ENCODE results near the gene PPP1R10. TPM values are rescaled to one million over a fixed set of nuclear protein-coding genes. Genes with fewer than 3 reads are reported as not detected.
A peak's percentile ranks its signal among the peaks of the same experiment; 100 is the strongest.

The PPP1R10 gene
- total RNA-seq, 1 donor from 2014 or later: 52.5 TPM

DNA sequence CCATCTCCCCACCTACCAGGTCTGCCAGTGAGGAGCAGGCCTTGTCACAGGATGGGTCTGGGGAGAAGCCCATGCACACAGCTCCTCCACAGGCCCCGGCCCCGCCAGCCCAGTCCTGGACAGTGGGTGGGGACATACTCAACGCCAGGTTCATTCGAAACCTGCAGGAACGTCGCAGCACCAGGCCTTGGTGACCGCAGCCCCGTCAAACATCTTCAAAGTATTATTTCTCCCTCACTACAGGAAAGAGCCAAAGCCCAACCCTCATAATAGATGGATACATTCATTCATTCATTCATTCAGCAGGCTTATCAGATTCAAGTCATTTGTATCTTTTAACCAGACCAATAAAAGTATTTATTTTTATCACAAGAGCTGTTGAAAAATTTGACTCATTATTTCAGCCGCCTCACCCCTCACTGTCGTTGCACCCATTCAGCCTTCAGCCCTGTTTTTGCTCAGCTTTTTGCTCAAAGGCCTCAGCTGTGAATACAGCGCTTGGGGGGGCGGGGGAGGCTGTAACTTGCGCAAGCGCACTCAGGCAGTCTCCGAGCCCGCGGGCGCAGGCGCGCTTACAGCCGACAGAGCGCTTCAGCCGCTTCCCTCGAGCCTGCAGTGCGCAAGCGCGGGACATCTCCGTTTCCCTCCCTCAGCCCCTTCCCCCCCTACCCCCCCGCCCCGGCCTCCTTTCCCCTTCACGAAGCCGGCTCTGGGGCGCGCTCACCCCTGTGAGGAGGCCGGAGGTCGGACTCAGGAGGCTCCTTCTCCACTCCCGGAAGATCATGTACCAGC, 29.6 kb upstream of the PPP1R10 start, which contains the start of gene C6orf136:
C6orf136 (plus strand) TSS at position 684 of the 792 bp plus-strand sequence; CDS start at position 783, 99 bp downstream.
- intact Hi-C loops (cut with DNase I): no loop called here
- no peaks in the 10 kb centered on the region for H3K9me3 ChIP-seq
- peak within 1 kb of the TSS; percentile 87 to 96 for H3K4me3 ChIP-seq
- peak in 1 of 2 donors; percentile 90 for DNase-seq (ENCODE audit: extremely low spot score in 2 of 2)
- peaks cover 20% of the 10 kb centered on the region for H3K4me1 ChIP-seq
- no peaks in the 10 kb centered on the region for H3K27me3 ChIP-seq
- peak within 1 kb of the TSS; percentile 90 for H3K27ac ChIP-seq
- H3K36me3 ChIP-seq: peaks cover 0 to 22% of the 10 kb centered on the region in 2 donors
- peak in 1 of 2 donors; percentile 46 for TF ChIP-seq POLR2AphosphoS5 (IDR thresholded peaks at IDR 0.05; ENCODE audit: insufficient read depth in 1 of 2, low read depth in 1 of 2)
- no peak for TF ChIP-seq POLR2A (IDR thresholded peaks at IDR 0.05)
- TF ChIP-seq, protein P1, sequence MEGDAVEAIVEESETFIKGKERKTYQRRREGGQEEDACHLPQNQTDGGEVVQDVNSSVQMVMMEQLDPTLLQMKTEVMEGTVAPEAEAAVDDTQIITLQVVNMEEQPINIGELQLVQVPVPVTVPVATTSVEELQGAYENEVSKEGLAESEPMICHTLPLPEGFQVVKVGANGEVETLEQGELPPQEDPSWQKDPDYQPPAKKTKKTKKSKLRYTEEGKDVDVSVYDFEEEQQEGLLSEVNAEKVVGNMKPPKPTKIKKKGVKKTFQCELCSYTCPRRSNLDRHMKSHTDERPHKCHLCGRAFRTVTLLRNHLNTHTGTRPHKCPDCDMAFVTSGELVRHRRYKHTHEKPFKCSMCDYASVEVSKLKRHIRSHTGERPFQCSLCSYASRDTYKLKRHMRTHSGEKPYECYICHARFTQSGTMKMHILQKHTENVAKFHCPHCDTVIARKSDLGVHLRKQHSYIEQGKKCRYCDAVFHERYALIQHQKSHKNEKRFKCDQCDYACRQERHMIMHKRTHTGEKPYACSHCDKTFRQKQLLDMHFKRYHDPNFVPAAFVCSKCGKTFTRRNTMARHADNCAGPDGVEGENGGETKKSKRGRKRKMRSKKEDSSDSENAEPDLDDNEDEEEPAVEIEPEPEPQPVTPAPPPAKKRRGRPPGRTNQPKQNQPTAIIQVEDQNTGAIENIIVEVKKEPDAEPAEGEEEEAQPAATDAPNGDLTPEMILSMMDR (IDR thresholded peaks at IDR 0.05): no peak

DNA sequence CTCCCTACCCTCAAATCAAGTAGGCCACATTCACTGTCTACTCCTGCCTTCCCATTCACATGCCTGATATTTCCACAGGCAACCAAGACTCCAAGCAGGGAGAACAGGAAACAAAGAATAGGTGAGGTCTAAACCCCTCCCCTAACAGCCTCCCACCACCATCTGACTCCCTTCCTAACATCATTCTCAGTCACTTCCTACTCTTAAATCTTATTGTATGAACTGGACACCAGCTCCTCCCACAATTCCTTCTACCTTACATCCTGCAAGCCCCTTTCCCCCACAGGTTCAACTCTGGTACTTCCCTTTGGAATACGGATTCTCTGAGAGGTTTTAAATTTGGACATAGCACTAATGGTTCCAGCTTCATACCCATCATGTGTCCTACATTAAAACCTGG, 28.9 kb upstream of the PPP1R10 start:
- DNase-seq (ENCODE audit: extremely low spot score in 2 of 2): no peak
- peaks cover 0 to 19% of the 10 kb centered on the region in 2 donors for H3K36me3 ChIP-seq
- no peaks in the 10 kb centered on the region for H3K27me3 ChIP-seq
- TF ChIP-seq, protein P1 (IDR thresholded peaks at IDR 0.05): no peak
- TF ChIP-seq POLR2A (IDR thresholded peaks at IDR 0.05) (no peak), POLR2AphosphoS5 (IDR thresholded peaks at IDR 0.05; ENCODE audit: insufficient read depth in 1 of 2, low read depth in 1 of 2) (no peak)
- H3K27ac ChIP-seq: peak overlapping the region; percentile 90
- intact Hi-C loops (cut with DNase I): no loop called here
- peaks cover 20% of the 10 kb centered on the region for H3K4me1 ChIP-seq
- H3K4me3 ChIP-seq: no peak overlapping the region
- H3K9me3 ChIP-seq: no peaks in the 10 kb centered on the region

DNA sequence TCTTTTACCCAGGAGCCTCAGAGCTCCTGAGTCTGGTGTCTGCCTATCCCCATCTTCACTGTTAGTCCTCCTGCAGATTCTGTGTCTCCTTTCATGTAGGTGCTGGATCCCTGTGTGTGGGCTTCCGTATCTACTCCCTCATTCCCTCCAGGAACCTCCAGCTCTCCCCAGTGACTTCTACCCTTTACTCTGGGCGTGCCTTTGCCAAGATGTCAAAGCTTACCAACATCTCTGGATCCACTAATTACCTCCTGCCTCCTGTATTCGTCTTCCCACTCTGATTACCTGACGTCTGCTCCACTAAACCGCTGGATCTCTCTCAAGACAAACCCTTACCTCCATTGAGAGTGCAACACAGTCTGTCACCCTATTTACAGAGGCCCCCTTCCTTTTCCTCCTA, 27.7 kb upstream of the PPP1R10 start:
- H3K27me3 ChIP-seq: no peaks in the 10 kb centered on the region
- intact Hi-C loops (cut with DNase I): no loop called here
- H3K4me1 ChIP-seq: peaks cover 20% of the 10 kb centered on the region
- peaks cover 0 to 31% of the 10 kb centered on the region in 2 donors for H3K36me3 ChIP-seq
- DNase-seq (ENCODE audit: extremely low spot score in 2 of 2): no peak
- no peak overlapping the region for H3K4me3 ChIP-seq
- TF ChIP-seq, protein P1 (IDR thresholded peaks at IDR 0.05): no peak
- TF ChIP-seq POLR2A (IDR thresholded peaks at IDR 0.05) (no peak), POLR2AphosphoS5 (IDR thresholded peaks at IDR 0.05; ENCODE audit: insufficient read depth in 1 of 2, low read depth in 1 of 2) (no peak)
- H3K9me3 ChIP-seq: no peaks in the 10 kb centered on the region
- H3K27ac ChIP-seq: no peak overlapping the region

DNA sequence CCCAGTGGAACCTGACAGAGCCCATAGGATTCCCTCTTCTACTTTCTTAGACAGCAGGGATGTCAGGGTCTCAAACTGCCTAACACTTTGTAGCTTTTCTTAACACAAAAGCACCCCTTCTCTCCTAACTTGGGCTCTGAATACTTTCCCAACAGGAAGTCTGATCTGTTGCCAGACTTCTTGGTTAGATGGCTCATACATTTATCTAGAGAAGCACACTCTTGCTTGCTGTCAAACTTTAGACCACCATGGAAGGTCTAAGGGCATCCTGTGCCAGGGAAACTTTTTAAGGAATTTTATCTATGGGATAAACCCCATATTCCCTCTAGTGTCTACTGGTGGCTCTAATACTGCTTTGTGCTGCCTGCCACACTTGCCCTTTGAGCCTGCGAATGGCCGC, 26.6 kb upstream of the PPP1R10 start:
- TF ChIP-seq POLR2A (IDR thresholded peaks at IDR 0.05): no peak
- TF ChIP-seq, protein P1 (IDR thresholded peaks at IDR 0.05): no peak
- TF ChIP-seq POLR2AphosphoS5 (IDR thresholded peaks at IDR 0.05; ENCODE audit: insufficient read depth in 1 of 2, low read depth in 1 of 2): no peak
- no peak for DNase-seq (ENCODE audit: extremely low spot score in 2 of 2)
- Histone ChIP-seq H3K27ac (no peak overlapping the region), H3K27me3 (no peaks in the 10 kb centered on the region), H3K9me3 (no peaks in the 10 kb centered on the region), H3K4me3 (no peak overlapping the region), H3K4me1 (peaks cover 20% of the 10 kb centered on the region), H3K36me3 (peaks cover 0 to 33% of the 10 kb centered on the region in 2 donors)
- intact Hi-C loops (cut with DNase I): no loop called here

DNA sequence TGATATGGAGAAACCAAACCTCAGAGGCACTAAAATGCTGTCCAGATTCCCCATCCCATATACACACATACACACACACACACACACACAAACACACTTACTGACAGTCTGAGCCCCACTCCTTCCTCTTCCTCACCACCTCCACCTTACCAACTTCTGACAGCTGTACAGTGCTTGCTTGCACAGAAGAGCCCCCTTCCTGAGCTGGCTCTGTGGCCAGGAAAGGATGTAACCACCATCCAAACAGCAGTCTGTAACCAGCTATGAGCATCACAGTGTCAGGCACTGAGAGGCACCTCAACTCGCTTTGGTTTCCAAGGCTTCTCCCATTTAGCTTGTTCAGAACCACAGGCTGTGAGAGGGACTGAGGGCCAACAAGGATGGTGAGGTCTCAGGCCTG, 24.0 kb upstream of the PPP1R10 start:
- H3K36me3 ChIP-seq: peaks cover 0 to 33% of the 10 kb centered on the region in 2 donors
- no peaks in the 10 kb centered on the region for H3K9me3 ChIP-seq
- H3K27me3 ChIP-seq: no peaks in the 10 kb centered on the region
- no peak overlapping the region for H3K4me3 ChIP-seq
- no peak for DNase-seq (ENCODE audit: extremely low spot score in 2 of 2)
- TF ChIP-seq POLR2AphosphoS5 (IDR thresholded peaks at IDR 0.05; ENCODE audit: insufficient read depth in 1 of 2, low read depth in 1 of 2): no peak
- TF ChIP-seq, protein P1 (IDR thresholded peaks at IDR 0.05): no peak
- no peak for TF ChIP-seq POLR2A (IDR thresholded peaks at IDR 0.05)
- peaks cover 4% of the 10 kb centered on the region for H3K4me1 ChIP-seq
- H3K27ac ChIP-seq: no peak overlapping the region
- intact Hi-C loops (cut with DNase I): no loop called here

All from vagina (tissue), 2 donors.